NK-92 treated with Interleukin-12 subunit alpha and Interleukin-12 subunit beta, amount 100 ng/mL, for 24 hours (cell line): ENCODE results near the gene RRP36.

Experiments
- DNase-seq: peaks from one replicate; lab custom pipeline; 2025; lab: John Stamatoyannopoulos, UW

The RRP36 gene

DNA sequence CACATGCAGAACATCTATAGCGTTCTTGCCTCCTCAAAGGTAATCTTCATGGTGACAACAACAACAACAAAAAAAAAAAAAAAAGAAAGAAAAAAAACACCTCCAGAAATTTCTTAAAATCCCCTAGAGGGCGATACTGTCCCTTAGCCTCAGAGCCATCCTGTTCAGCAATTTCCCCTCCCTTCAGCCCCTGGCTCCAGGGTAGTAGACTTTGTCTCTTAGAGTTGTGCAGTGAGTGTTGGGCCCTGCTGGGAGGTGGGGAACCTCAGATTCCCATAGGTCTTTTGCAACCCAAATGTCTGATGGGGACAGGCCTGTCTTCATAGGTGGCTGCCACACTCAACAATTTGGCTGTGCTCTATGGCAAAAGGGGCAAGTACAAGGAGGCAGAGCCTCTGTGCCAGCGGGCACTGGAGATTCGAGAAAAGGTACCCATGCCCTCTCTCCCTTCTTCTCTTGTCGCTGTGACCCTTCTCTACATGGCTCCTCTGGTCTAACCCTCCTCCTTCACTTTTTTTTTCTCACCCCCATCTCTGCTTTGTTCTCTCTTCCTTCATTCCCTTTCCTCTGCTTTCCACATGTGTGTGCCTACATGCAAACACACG lies 48.7 kb downstream of the RRP36 start:
- DNase-seq = no peak

DNA sequence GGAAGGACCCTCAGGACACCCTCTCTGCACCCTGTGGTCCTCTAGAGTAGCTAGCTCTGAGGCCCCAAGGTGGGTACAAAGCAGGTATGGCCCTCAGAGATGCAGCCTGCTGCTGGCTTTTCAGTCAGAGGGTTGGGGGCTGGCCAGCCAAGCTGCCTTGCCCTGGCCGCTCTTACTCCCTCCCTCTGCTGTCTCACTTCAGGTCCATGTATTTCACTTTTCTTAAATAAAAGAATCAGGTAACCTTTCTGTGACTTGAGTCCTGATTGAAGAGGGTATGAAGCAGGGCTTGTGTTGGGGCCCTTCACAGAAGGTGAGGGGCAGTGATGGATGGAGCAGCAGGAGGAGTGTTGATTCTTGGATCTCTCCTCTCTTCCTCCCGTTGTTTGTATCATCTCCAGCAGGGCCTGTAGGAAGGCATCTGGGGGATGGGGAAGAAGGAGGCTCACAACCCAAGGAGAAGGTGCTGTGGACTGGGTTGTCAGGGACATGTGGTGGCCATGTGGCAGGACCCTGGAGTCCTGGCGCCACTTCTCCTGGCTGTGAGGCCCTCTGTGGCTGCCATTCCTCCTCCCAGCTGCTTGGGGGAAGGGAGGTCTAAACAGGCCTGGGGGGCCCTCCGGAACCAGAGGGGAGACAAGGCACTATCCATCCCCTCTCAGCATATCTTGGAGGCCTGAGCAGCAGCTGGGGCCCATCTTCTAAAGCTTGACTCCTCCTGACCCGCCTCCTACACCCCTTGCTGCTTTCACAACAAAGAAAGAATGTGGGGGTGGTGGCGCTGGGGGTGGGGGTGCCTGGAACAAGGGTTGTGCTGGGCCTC lies 53.6 kb downstream of the RRP36 start:
- no peak for DNase-seq

DNA sequence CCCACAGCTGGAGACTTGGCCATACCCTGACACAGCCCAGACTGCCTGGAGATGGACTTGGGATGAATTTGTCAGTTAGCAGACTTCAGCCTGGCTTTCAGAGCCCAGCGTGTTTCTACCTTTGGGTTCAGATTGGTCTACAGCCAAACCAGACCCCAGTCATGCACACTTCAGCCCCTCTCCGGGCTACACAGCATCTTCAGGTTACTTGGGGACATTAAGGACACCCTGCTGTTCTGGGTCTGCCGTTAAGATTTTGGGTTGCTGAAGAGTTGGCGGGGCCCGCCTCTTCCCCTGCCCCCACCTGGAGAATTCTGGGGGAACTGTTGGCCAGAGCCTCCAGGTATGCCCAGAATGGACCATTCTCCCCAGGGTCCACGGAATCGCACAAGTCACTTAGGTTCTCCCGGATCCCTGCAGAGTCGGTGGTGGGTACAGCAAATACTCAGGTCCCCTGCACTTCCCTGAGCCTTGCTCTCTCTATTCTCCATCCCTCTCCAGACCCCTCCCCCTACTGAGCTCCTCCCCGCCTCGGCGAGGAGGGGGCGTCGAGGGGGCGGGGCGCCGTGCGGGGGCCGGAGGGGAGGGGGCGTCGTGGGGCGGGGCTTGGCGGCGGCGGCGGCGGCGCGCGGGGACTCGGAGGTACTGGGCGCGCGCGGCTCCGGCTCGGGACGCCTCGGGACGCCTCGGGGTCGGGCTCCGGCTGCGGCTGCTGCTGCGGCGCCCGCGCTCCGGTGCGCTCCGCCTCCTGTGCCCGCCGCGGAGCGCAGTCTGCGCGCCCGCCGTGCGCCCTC lies 54.4 kb downstream of the RRP36 start, which contains the start of gene PTK7:
TSS of gene PTK7 (plus strand) at position 645 of the 794 bp plus-strand sequence. CDS start 175 bp downstream, outside the sequence.
- no peak for DNase-seq

DNA sequence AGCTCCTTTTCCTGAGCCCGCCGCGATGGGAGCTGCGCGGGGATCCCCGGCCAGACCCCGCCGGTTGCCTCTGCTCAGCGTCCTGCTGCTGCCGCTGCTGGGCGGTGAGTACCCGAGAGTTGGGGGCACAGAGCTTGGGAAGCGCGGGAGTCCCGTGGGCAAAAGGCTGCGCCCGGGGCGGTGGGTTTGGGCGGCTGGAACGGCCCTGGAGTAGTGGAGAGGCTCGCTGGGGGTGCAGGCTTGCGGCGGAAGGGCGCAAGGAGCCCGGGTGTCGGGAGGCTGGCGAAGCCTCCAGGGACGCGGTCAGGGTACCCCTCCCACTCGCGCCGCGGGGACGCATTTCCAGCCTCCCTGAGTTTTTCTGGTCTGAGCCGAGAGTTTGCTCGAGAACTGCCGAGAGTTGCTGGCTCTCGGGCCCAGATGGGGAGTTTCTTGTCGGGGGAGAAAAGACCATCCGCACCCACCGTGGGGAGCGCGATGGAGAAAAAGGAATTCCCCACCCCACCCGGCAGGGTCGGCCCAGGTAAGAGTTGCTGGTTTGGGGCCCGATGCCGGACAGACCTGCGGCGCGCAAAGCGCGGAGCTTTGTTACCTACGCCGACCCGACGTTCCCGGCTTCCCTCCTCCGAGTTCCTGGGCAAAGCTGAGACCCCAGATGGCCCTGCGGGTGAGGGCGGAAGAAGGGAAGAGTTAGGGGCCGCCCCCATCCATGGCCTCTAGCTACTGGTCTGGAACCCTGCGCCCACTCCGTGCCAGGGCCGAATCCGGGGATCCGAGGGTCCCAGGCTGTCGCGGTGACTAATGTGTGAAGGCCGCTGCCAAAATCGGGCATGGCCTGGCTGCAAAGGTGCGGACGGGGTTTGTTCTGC lies 55.3 kb downstream of the RRP36 start:
- DNase-seq = no peak

DNA sequence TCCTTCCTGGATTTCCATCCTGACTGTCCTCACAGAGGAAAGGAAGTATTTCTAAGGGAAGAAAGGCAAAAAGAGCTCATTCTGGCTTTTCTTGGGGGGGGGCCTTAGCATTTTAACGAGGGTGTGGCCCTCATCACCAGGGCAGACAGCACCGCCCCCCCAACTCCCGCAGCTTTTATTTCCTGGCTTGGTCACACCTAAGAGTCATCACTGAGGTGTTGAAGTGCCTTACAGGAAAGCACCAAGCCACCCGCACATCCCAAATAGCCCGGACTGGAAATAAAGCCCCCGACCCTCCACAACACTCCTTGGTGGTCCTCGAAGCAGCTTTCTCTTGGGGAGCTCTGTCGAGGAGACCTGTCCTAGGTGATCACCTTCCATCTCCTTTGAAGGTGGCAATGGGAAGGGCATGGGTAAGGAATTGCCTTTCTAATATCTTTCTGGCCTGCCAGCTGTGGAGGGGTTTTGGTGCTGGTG lies 55.9 kb downstream of the RRP36 start:
- DNase-seq = no peak

DNA sequence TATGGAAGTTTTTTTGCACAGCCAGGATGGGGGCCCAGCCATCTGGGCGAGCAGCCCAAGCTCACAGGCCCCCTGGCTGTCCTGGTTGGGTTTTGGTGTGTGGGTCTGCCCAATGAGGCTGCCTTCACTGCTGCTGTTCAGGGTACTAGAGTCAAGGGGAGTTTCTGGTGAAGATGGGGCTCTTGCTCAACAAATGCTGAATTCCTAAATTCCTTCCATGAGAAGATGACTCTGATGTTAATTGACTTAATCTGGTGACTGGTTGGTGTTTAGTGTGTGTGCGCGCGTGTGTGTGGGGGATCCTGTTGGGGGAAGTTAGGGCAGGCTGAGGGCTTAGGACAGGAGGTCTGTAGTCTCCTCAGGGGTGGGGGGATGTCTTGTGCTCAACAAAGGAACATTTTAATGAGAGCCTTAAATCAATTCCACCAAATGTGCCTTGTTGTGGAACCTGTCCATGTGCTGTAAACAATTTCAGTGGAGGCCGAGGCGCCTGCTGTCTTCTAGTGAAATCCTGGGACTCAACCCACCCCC lies 56.6 kb downstream of the RRP36 start:
- no peak for DNase-seq

DNA sequence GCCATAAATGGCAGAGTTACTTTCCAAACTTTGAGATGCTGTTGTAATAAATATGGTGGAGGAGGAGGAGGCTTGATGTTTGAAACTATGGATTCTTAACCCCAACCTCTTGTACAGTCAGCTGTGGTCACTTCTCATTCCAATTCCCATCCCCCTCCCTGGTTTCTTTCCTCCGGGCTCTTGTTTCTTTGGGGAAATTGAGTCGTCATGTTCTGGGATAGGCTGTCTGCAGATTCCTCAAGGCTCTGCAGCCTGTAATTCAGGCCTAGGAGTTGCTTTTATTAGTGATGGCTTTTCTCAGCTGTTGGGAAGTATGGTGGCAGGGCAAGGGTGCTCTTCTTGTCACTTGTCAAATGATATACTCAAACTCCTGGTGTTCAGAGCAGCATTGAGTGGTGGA lies 57.3 kb downstream of the RRP36 start:
- no peak for DNase-seq
